ENCODE data around the gene TMEFF2. TPM values are rescaled to one million over a fixed set of nuclear protein-coding genes. Genes with fewer than 3 reads are reported as not detected.

TMEFF2 gene
- total and polyA plus RNA-seq, 2 of the 8 experiments (the other 6 are each of a cell fraction or from before 2014, with no cell fraction given), result 0.91 to 3.7 TPM

DNA sequence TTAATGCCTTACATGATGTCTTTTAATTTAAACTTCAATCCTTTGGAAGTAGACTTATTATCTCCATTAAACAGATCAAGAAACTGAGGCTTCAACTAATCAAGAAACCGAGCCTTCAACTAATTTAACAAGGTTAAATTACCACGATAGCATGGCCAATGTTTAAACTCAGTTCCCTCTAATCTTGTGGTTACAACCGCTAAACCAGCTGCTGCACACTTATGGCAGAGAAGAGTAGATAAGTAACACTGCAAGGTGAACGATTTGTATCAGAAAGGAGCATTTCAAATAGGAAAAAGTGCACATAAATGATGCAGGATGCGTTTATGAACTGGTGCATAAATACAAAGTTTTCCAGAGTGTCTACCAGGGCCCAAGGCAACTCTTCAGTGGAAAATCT, 203.3 kb downstream of the TMEFF2 start (continued):
- TF ChIP-seq, protein P1, sequence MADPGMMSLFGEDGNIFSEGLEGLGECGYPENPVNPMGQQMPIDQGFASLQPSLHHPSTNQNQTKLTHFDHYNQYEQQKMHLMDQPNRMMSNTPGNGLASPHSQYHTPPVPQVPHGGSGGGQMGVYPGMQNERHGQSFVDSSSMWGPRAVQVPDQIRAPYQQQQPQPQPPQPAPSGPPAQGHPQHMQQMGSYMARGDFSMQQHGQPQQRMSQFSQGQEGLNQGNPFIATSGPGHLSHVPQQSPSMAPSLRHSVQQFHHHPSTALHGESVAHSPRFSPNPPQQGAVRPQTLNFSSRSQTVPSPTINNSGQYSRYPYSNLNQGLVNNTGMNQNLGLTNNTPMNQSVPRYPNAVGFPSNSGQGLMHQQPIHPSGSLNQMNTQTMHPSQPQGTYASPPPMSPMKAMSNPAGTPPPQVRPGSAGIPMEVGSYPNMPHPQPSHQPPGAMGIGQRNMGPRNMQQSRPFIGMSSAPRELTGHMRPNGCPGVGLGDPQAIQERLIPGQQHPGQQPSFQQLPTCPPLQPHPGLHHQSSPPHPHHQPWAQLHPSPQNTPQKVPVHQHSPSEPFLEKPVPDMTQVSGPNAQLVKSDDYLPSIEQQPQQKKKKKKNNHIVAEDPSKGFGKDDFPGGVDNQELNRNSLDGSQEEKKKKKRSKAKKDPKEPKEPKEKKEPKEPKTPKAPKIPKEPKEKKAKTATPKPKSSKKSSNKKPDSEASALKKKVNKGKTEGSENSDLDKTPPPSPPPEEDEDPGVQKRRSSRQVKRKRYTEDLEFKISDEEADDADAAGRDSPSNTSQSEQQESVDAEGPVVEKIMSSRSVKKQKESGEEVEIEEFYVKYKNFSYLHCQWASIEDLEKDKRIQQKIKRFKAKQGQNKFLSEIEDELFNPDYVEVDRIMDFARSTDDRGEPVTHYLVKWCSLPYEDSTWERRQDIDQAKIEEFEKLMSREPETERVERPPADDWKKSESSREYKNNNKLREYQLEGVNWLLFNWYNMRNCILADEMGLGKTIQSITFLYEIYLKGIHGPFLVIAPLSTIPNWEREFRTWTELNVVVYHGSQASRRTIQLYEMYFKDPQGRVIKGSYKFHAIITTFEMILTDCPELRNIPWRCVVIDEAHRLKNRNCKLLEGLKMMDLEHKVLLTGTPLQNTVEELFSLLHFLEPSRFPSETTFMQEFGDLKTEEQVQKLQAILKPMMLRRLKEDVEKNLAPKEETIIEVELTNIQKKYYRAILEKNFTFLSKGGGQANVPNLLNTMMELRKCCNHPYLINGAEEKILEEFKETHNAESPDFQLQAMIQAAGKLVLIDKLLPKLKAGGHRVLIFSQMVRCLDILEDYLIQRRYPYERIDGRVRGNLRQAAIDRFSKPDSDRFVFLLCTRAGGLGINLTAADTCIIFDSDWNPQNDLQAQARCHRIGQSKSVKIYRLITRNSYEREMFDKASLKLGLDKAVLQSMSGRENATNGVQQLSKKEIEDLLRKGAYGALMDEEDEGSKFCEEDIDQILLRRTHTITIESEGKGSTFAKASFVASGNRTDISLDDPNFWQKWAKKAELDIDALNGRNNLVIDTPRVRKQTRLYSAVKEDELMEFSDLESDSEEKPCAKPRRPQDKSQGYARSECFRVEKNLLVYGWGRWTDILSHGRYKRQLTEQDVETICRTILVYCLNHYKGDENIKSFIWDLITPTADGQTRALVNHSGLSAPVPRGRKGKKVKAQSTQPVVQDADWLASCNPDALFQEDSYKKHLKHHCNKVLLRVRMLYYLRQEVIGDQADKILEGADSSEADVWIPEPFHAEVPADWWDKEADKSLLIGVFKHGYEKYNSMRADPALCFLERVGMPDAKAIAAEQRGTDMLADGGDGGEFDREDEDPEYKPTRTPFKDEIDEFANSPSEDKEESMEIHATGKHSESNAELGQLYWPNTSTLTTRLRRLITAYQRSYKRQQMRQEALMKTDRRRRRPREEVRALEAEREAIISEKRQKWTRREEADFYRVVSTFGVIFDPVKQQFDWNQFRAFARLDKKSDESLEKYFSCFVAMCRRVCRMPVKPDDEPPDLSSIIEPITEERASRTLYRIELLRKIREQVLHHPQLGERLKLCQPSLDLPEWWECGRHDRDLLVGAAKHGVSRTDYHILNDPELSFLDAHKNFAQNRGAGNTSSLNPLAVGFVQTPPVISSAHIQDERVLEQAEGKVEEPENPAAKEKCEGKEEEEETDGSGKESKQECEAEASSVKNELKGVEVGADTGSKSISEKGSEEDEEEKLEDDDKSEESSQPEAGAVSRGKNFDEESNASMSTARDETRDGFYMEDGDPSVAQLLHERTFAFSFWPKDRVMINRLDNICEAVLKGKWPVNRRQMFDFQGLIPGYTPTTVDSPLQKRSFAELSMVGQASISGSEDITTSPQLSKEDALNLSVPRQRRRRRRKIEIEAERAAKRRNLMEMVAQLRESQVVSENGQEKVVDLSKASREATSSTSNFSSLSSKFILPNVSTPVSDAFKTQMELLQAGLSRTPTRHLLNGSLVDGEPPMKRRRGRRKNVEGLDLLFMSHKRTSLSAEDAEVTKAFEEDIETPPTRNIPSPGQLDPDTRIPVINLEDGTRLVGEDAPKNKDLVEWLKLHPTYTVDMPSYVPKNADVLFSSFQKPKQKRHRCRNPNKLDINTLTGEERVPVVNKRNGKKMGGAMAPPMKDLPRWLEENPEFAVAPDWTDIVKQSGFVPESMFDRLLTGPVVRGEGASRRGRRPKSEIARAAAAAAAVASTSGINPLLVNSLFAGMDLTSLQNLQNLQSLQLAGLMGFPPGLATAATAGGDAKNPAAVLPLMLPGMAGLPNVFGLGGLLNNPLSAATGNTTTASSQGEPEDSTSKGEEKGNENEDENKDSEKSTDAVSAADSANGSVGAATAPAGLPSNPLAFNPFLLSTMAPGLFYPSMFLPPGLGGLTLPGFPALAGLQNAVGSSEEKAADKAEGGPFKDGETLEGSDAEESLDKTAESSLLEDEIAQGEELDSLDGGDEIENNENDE (IDR thresholded peaks at IDR 0.05; ENCODE audit: insufficient replicate concordance, low read length), result no peak
- no peak for TF ChIP-seq SP2 (IDR thresholded peaks at IDR 0.05; ENCODE audit: low read length)
- no peak for TF ChIP-seq TEAD4 (IDR thresholded peaks at IDR 0.05; ENCODE audit: low read depth, low read length)
- no peak for TF ChIP-seq ASH2L (IDR thresholded peaks at IDR 0.05; ENCODE audit: low read length)
- TF ChIP-seq, protein P2, sequence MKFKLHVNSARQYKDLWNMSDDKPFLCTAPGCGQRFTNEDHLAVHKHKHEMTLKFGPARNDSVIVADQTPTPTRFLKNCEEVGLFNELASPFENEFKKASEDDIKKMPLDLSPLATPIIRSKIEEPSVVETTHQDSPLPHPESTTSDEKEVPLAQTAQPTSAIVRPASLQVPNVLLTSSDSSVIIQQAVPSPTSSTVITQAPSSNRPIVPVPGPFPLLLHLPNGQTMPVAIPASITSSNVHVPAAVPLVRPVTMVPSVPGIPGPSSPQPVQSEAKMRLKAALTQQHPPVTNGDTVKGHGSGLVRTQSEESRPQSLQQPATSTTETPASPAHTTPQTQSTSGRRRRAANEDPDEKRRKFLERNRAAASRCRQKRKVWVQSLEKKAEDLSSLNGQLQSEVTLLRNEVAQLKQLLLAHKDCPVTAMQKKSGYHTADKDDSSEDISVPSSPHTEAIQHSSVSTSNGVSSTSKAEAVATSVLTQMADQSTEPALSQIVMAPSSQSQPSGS (IDR thresholded peaks at IDR 0.05; ENCODE audit: low read length), result no peak
- no peak for TF ChIP-seq RXRA (IDR thresholded peaks at IDR 0.05; ENCODE audit: insufficient read depth, low read depth, low read length)
- TF ChIP-seq CREB1 (IDR thresholded peaks at IDR 0.05), result no peak
- TF ChIP-seq HDAC2 (IDR thresholded peaks at IDR 0.05; ENCODE audit: borderline replicate concordance in 1 of 2, low read depth in 2 of 2, low read length in 2 of 2), result no peak

Data from H1 (cell line).